SK-N-MC (cell line): Measurements from ENCODE around the gene EEF1AKMT3.

ENCODE experiments used
- EZH2 ChIP-seq: fragments of 200-600 bp; sonication (generic); IDR thresholded peaks from one replicate; pipeline ENCODE4 v1.6.1; 2017; ENCODE audit warnings: antibody characterized with exemption
- FOXP2 ChIP-seq: optimal IDR thresholded peaks from 2 replicates; pipeline ENCODE3; 2011; ENCODE audit warnings: mild to moderate bottlenecking, moderate library complexity; ENCODE audit not compliant: insufficient read depth; ENCODE audit errors: extremely low read length, control extremely low read depth
- POLR2AphosphoS5 ChIP-seq: IDR thresholded peaks from 2 replicates; pipeline ENCODE4 v1.6.1; 2012; ENCODE audit warnings: mild to moderate bottlenecking, low read depth, low read length, borderline replicate concordance

DNA sequence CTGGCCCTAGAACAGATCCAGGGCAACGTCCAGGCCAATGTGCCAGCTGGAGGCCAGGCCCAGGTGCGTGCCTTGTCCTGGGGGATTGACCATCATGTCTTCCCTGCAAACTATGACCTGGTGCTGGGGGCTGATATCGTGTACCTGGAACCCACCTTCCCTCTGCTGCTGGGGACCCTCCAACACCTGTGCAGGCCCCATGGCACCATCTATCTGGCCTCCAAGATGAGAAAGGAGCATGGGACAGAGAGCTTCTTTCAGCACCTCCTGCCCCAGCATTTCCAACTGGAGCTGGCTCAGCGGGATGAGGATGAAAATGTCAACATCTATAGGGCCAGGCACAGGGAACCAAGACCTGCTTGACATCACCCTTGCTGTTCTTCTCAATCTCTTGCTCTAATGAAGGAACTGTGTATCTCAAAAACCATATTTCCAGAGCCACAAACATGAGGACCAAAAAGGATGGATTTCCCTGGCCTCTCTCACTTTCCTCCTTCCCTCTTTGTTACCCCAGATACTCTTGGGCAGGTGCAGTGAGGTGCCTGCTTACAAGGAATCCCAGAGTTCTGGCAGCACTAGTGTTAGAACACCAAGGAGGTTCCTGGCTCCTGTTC is 8.0 kb downstream of the EEF1AKMT3 start:
- TF ChIP-seq POLR2AphosphoS5 (no peak), EZH2 (no peak), FOXP2 (no peak)
